Endothelial cell of umbilical vein (primary cell): ENCODE data around the gene AKAP14. TPM values are rescaled to one million over a fixed set of nuclear protein-coding genes. Genes with fewer than 3 reads are reported as not detected.

Experiments
- BruUV-seq: library from RNA; stranded (reverse); fragments of 400-500 nt; replicated peaks from 2 replicates; lab custom pipeline; 2021; lab: Mats Ljungman, UMichigan
- CTCF ChIA-PET: fragments of 300-600, 350-600 bp; sonication (Branson Sonifier 250); formaldehyde crosslinking; loops from one replicate; lab custom pipeline; 2021; ENCODE audit warnings: antibody characterized with exemption, inconsistent platforms; lab: Charles Lee
- POLR2A ChIA-PET: fragments of 300-600, 350-600 bp; sonication (Branson Sonifier 250); formaldehyde crosslinking; loops from one replicate; lab custom pipeline; 2021; ENCODE audit warnings: antibody characterized with exemption, inconsistent platforms; lab: Charles Lee
- DNase-seq: peaks from one replicate; pipeline ENCODE4 v3.0.0-alpha.2; 2011; ENCODE audit warnings: low read depth, low spot score
- FAIRE-seq: peaks from 2 replicates; lab custom pipeline; 2011; peaks lifted over from hg19 to GRCh38; lab: Jason Lieb, UNC
- H2AFZ ChIP-seq: 2 replicates; pipeline ENCODE4 v1.6.0; 2012; ENCODE audit warnings: low read depth, low read length, control low read depth, inconsistent platforms
- H3K27ac ChIP-seq: 2 replicates; pipeline ENCODE4 v1.5.1; 2011; ENCODE audit warnings: low read depth, mild to moderate bottlenecking, control low read depth, low read length, moderate library complexity; ENCODE audit not compliant: insufficient read depth
- H3K27me3 ChIP-seq, 2 experiments: 2 replicates each; pipeline versions ENCODE4 v1.6.0 to v1.6.1; 2011; ENCODE audit warnings: low read length in 2 of 2, mixed read lengths in 1 of 2; ENCODE audit not compliant: control insufficient read depth in 2 of 2, insufficient read depth in 2 of 2
- H3K36me3 ChIP-seq, 2 experiments: 2 replicates in 1 of 2; 3 replicates in 1 of 2; pipeline ENCODE4 v1.5.1; 2011; ENCODE audit warnings: low read length in 2 of 2, mild to moderate bottlenecking in 1 of 2, moderate library complexity in 1 of 2; ENCODE audit not compliant: control insufficient read depth in 2 of 2, insufficient read depth in 2 of 2; ENCODE audit errors: extremely low read depth in 1 of 2
- H3K4me1 ChIP-seq: 3 replicates; pipeline ENCODE4 v1.5.1; 2011; ENCODE audit warnings: mild to moderate bottlenecking, low read length; ENCODE audit not compliant: control insufficient read depth, insufficient read depth; ENCODE audit errors: extremely low read depth
- H3K4me2 ChIP-seq: 2 replicates; pipeline ENCODE4 v1.6.1; 2011; ENCODE audit warnings: low read length, control low read depth, mixed read lengths; ENCODE audit not compliant: insufficient read depth
- H3K4me3 ChIP-seq, 3 experiments: fragments of 200-600 bp in 1 of 3; sonication (generic), shearing (Covaris generic) in 1 of 3; replicated peaks in 1 of 3; 2 replicates each; pipeline ENCODE4 v1.5.1; 2011 to 2016; ENCODE audit warnings: control low read depth in 3 of 3, low read length in 3 of 3, mild to moderate bottlenecking in 2 of 3, inconsistent platforms in 1 of 3, low read depth in 1 of 3, moderate library complexity in 1 of 3; ENCODE audit not compliant: insufficient read depth in 1 of 3
- H3K79me2 ChIP-seq: 2 replicates; pipeline ENCODE4 v1.6.0; 2012; ENCODE audit warnings: low read length, inconsistent platforms; ENCODE audit not compliant: control insufficient read depth, insufficient read depth
- H3K9ac ChIP-seq: replicated peaks from 2 replicates; pipeline ENCODE3; 2011; ENCODE audit warnings: low read length, control low read depth; ENCODE audit not compliant: insufficient read depth; ENCODE audit errors: extremely low read depth
- H3K9me1 ChIP-seq: replicated peaks from 3 replicates; pipeline ENCODE4 v1.6.0; 2011; ENCODE audit warnings: mild to moderate bottlenecking, low read length; ENCODE audit not compliant: control insufficient read depth, insufficient read depth; ENCODE audit errors: extremely low read depth
- H3K9me3 ChIP-seq: replicated peaks from 2 replicates; pipeline ENCODE4 v1.5.1; 2012; ENCODE audit warnings: low read length, inconsistent platforms; ENCODE audit not compliant: control insufficient read depth, insufficient read depth
- H4K20me1 ChIP-seq: replicated peaks from 2 replicates; pipeline ENCODE3; 2011; ENCODE audit warnings: mild to moderate bottlenecking, low read length; ENCODE audit not compliant: control insufficient read depth, insufficient read depth; ENCODE audit errors: extremely low read depth
- POLR2A ChIP-seq: IDR thresholded peaks from 2 replicates; pipeline ENCODE4 v1.6.1; 2012; ENCODE audit warnings: low read depth, mild to moderate bottlenecking, control low read depth, low read length
- dilution Hi-C: fragments of 300-500 bp; cut with MboI; formaldehyde crosslinking; loops from one replicate; pipeline ENCODE4 v1.15.0; 2019; ENCODE audit warnings: low sequenced_read_pairs; ENCODE audit not compliant: extremely low pct_ligation_motif_present
- intact Hi-C: fragments of 100-400 bp; cut with micrococcal nuclease; formaldehyde crosslinking; loops from one replicate; pipeline ENCODE4 v1.10.0; 2022
- polyA plus RNA-seq, 4 experiments: library from polyadenylated mRNA; depleted of rRNA in 3 of 4; stranded (reverse) in 3 of 4; unstranded in 1 of 4; fragments of >200 nt; gene quantifications; 2 replicates each; pipeline versions ENCODE4 v1.2.1 to v1.2.3, GENCODE V29; 2011 to 2012; ENCODE audit warnings: missing spikeins in 1 of 4
- total RNA-seq: library from RNA; stranded (reverse); gene quantifications from 2 replicates; pipeline ENCODE4 v1.2.3, GENCODE V29; 2021
- TF ChIP-seq, protein P1 (sequence below), 2 donors: IDR thresholded peaks; 1 replicate in 1 of 2; 2 replicates in 1 of 2; pipeline ENCODE4 v1.5.1; 2011; ENCODE audit warnings: low read length in 2 of 2, mild to moderate bottlenecking in 2 of 2, moderate library complexity in 2 of 2, control low read depth in 1 of 2, inconsistent platforms in 1 of 2, low read depth in 1 of 2; ENCODE audit not compliant: insufficient read depth in 1 of 2; ENCODE audit errors: extremely low read depth in 1 of 2

AKAP14 gene
- total and polyA plus RNA-seq, 2 donors (not counting 3 experiments of a cell fraction or from before 2014, with no cell fraction given) = not detected

DNA sequence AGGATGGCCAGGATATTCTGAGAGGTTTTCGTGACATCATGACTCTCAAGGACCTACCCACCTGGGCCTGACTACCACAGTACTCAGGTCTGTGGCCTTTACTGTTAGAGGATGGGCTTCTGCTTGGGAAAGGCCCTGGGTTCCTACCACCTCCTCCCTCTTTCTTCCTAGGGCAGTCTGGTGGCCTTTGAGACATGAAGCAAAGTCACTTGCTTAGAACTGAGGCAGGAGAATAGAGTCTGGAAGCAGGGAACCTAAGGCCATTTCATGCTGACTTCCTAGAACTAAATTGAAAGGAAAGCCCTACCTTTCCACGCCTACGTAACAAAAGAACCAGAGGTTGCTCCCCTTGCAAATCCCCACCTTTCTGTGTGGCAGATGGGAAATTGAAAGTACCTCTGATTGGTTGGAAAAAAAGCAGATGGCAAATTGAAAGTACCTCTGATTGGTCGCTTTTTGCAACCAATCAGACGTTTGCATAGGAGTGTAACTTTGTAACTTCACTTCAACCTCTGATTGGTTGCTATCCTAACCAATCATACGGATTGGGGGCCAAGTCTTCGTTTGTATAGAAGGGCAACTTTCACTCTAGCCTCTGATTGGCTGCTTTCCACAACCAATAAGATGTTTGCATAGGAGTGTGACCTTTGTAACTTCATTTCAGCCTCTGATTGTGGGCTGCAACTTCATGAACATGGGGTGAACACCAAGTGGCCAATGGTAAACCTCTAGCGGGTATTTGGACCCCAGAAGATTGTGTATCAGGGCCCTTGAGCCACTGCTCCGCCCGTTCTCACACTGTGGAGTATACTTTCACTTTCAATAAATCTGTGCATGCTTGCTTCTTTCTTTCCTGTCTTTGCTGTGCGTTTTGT lies 9.9 kb upstream of the AKAP14 start:
- H3K4me1 ChIP-seq = no peaks in the 10 kb centered on the region
- intact Hi-C loops (no loop called here), dilution Hi-C loops (no loop called here)
- FAIRE-seq (peak; percentile 38), DNase-seq (no peak)
- POLR2A ChIA-PET = no interaction called here
- H3K9ac ChIP-seq = no peak overlapping the region
- TF ChIP-seq, protein P1, sequence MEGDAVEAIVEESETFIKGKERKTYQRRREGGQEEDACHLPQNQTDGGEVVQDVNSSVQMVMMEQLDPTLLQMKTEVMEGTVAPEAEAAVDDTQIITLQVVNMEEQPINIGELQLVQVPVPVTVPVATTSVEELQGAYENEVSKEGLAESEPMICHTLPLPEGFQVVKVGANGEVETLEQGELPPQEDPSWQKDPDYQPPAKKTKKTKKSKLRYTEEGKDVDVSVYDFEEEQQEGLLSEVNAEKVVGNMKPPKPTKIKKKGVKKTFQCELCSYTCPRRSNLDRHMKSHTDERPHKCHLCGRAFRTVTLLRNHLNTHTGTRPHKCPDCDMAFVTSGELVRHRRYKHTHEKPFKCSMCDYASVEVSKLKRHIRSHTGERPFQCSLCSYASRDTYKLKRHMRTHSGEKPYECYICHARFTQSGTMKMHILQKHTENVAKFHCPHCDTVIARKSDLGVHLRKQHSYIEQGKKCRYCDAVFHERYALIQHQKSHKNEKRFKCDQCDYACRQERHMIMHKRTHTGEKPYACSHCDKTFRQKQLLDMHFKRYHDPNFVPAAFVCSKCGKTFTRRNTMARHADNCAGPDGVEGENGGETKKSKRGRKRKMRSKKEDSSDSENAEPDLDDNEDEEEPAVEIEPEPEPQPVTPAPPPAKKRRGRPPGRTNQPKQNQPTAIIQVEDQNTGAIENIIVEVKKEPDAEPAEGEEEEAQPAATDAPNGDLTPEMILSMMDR (IDR thresholded peaks at IDR 0.05; ENCODE audit: extremely low read depth in 1 of 2, insufficient read depth in 1 of 2, low read depth in 1 of 2, low read length in 2 of 2) = no peak
- TF ChIP-seq POLR2A = no peak
- H3K36me3 ChIP-seq = no peaks in the 10 kb centered on the region
- H3K9me1 ChIP-seq = no peaks in the 10 kb centered on the region
- no peaks in the 10 kb centered on the region for H3K79me2 ChIP-seq
- H4K20me1 ChIP-seq = no peaks in the 10 kb centered on the region
- H3K4me2 ChIP-seq = no peak overlapping the region
- no peak overlapping the region for H2AFZ ChIP-seq
- H3K4me3 ChIP-seq = no peak overlapping the region
- CTCF ChIA-PET = no interaction called here
- H3K27me3 ChIP-seq = no peaks in the 10 kb centered on the region
- no peak overlapping the region for H3K27ac ChIP-seq
- no TSS peak for BruUV-seq
- H3K9me3 ChIP-seq = no peaks in the 10 kb centered on the region
